GM18870 (cell line): ENCODE measurements around the gene PDAP1.
"Not testable (repeated sequence)": the region's sequence is repeated elsewhere in the genome, so short reads cannot be mapped to it uniquely, and the experiment has no call there.

Source experiments
- ATAC-seq: cut with Tn5 transposase; IDR thresholded peaks from one replicate; pipeline ENCODE4 v1.9.1; 2021; ENCODE audit warnings: moderate library complexity; ENCODE audit not compliant: unreplicated experiment

Gene PDAP1

DNA sequence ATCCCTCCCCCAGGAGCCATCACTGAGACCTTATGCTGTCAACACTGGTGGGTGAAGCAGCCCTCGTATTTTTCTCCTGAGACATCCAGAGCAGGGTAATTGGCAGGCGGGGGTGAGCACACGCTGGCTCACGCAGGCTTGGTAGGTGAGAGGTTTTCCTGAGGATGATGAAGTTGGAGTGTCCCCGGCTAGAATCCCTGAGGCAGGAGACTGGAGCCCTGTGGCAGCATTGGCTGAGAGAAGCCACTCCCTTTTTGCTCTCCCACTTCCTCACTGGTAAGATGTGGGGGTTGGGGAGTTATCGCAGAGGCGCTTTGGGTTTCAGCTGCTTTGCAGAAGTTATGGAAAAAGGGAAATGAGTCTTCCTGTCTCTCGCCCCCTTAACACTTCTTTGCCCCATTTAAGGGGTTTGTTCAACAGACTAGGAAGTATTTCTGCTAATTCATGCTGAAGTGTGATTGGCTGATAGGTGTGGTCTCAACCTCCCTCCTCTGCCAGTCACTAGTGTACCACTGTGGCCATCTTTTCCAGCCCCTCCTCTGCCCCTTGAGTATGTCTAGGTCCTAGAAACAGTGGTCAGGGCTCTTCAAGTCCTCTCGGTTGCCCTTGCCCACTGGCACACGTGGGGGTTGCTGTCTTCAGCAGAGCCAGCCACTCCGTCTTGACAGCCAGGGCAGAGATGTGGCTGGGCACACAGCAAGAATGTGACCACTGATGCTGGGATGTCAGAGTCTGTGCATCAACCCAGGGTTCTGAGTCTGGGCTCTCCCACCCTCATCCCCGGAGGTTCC, 28.2 kb downstream of the PDAP1 start:
- ATAC-seq = peak; percentile 35

DNA sequence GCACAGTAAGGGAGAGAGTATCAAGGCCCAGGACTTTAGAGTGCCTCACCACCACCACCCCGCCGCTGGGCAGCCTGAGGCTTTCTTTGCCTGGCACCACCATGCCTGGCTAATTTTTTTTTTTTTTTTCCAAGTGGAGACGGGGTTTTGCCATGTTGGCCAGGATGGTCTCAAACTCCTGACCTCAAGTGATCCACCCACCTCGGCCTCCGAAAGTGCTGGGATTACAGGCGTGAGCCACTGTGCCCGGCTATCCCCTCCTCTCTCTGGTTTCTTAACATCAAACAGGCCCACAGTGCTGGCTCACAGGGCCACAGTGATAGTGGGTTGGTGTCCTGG, 28.7 kb downstream of the PDAP1 start:
- ATAC-seq = not testable (repeated sequence)

DNA sequence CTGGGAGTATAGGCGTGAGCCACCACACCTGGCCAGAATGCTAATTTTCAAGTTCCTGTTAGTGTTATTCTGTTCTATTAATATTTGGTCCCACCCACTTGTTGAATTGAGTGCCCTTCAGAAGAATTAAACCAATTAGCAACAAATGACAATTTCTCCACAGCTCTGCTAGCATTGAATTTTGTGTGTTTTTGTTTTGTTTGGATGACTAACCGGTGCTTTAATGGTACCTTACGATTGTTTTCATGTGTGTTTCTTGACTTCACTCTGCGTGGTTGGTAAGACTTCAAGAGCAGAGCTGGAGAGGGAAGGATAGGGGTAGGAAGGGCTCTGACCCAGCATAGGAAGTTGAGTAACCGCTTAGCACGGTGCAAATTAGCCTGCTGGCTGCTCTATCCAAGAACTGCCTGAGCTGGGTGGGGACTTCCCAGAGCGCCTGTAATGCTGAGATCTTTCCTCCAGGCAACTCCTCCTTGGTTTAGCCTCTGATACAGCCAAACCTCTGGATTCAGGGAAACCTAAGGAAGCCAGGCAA, 29.3 kb downstream of the PDAP1 start:
- no peak for ATAC-seq

DNA sequence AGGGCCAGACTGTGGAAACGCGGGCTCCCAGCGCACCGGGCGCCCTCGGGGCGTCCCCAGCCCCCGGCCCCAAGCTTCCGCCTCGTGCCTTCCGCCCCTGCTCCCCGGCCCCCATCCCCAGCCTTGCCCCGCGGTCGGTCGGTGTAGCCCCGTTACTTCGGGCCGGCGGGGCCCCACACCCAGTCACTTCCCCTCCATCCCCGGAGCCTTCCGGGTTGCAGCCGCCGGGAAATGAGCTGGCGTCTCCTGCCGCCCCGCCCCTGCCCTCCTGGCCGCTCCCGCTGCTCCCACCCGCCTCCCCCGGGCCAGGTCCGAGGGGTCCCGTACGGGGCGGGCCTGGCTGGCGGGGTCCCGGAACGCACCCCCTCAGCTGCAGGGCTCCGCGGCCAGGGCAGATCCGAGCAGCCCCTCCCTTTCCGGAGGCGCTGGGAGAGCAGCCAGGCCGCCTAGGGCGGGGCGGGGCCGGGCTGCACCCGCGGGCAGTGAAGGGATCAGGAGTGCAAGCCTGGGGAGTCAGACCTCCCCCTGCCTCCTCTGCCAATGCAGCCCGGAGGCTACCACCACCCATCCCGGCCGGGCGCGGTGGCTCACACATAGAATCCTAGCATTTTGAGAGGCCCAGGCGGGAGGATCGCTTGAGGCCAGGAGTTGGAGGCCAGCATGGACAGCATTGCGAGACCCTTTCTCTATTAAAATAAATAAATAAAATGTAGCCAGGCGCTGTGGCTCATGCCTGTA, 33.2 kb downstream of the PDAP1 start:
- no peak for ATAC-seq

DNA sequence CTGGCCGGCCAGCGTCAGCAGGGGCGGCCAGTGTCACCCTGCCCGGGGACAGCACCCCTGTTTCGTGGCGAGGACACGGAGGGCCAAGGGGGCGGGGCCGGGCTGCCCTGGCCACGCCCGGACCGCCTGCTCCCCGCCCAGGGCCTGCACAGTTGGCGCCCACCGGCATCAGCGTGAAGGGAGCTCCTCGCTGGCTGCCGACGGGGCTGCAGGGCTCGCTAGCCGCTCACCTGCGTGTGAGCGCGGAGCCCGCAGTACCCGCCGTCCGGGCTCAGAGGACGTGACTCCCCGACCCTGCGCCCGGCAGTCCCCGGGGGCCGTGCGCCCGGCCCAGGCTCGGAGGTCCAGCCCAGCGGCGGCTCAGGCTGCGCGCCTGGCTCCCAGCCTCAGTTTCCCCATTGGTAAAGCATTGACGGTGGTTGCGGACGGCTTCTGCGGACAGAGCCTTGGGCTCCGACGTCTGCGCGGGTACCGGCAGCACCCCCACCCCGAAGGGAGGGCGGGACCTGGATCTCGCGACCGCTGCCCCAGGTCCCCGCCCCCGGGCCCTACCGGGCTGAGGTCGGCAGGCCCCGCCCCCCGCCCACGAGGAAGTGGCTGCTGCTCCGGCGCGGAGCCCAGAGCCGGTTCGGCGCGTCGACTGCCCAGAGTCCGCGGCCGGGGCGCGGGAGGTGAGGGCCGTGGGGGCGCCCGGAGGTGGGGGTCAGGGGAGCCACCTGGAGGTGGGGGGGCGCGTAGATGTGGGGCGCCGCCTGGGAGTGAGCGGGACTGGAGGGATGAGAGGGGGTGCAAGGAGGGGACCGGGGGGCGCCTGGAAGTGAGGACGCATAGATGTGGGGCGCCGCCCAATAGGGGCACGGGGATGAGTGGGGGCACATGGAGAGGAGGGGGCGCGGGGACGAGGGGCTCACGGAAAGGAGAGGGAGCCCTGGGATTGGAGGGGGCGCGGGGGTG, 34.0 kb downstream of the PDAP1 start, which contains the start of gene ARPC1B:
TSS of gene ARPC1B (plus strand) at position 620 of the 954 bp plus-strand sequence. CDS start 10,985 bp downstream, outside the sequence.
- peak; percentile 35 for ATAC-seq

DNA sequence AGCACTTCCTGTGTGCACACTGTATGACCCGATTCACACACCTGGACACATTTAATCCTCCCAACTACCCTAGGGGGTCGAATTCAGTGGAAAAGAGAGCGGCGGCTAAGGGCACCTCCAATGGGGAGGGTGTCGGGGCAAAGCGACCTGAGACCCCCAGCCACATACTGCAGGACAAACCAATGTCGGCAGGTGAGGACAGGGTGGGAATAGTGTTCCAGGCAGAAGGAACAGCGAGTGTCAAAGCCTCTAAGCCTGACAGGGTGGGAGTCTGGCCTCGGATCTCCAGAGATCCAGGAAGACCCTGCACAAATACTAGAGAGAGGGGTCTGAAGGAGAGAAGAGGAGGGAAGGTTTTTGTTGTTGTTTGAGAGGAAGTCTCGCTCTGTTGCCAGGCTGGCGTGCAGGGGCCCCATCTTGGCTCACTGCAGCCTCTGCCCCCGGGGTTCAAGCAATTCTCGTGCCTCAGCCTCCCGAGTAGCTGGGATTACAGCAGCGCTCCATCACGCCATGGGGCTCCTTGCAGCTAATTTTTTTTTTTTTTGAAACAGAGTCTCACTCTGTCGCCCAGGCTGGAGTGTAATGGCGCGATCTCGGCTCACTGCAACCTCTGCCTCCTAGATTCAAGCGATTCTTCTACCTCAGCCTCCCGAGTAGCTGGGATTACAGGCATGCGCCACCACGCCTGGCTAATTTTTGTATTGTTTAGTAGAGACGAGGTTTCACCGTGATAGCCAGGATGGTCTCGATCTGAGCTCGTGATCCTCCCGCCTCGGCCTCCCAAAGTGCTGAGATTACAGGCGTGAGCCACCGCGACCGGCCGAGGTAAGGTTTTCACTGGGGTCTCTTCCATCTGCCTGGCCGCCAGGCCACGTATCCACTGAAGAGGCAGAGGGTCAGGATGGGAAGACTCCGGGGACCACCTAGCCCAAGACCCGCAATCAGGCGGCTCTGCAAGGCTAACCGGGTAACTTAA, 35.0 kb downstream of the PDAP1 start:
- no peak for ATAC-seq

DNA sequence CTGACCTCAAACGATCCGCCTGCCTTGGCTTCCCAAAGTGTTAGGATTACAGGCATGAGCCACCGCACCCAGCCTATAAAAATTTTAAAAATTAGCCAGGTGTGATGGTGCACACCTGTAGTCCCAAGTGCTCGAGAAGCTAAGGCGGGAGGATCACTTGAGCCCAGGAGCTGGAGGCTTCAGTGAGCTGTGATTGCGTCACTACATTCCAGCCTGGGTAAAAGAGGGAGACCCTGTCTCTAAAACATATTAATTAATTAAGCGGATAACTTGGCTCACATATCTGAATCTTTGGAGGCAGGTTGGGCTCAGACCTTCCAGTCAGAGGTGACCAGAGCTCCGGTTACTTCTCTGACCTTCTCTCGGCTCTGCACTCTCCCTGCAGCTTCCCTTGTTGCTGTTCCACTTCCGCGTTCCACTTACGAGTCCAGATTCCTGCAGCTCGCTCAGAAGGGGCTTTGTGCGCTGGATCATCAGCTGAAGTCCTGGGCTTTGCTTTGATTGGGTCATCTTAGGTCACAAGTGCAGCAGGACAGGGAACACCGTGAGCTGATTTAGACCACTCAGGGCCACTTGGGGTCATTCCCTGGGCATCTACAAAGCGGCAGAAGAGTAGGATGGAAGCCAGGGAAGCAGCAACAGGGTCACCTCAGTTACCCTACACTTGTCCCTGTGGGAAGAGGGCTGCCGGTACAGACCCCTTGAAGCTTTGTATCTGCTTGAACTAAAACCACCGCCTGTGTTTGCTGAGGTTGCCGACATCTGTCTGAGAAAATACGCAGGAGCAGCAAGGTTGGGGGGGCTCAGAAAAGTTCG, 35.9 kb downstream of the PDAP1 start:
- ATAC-seq = no peak

DNA sequence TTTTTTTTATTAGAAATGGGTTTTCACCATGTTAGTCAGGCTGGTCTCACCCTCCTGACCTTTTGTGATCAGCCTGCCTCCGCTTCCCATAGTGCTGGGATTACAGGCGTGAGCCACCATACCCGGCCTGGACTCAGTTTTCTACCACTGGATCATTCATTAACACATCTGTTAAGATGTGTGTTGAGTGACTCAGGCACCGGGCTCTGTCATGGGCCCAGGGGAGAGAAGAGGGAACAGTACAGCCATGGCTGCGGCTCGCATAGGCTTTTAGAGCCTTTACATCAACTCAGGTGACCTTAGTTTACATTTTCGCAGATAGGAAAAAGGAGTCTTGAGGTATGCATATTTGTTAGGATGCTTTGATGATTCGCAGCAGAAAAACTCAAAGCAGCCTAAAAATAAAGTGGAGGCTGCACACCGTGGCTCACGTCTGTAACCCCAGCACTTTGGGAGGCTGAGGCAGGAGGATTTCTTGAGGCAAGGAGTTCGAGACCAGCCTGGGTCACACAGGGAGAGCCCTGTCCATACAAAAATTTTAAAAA, 36.9 kb downstream of the PDAP1 start:
- ATAC-seq = no peak

DNA sequence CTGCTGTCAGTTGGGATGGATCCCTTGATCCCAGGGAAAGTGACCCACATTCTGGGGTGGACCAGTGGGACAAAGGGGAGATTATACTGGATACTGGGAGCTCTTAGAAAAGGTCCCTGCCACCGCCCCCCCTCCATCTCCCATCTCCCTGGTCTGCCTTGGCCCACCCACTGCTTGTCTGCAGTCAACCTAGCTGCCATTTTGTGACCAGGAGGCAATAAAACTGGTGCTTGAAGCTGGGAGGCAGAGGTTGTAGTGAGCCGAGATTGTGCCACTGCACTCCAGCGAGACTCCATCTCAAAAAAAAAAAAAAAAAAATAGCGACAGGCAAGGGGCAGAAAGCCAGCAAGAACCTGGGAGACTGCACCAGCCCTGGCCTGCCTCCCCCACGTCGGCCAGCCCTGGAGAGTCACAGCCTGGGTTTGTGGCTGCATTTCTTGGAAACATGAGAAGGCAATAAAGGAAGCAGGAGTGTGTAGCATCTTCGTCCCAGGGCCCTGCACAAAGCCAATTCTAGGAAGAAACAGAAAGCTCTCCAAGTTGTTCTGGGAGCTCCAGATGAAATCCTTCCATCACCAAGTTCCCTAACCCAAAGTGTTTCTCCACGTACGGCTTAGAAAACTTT, 38.5 kb downstream of the PDAP1 start:
- ATAC-seq = no peak

DNA sequence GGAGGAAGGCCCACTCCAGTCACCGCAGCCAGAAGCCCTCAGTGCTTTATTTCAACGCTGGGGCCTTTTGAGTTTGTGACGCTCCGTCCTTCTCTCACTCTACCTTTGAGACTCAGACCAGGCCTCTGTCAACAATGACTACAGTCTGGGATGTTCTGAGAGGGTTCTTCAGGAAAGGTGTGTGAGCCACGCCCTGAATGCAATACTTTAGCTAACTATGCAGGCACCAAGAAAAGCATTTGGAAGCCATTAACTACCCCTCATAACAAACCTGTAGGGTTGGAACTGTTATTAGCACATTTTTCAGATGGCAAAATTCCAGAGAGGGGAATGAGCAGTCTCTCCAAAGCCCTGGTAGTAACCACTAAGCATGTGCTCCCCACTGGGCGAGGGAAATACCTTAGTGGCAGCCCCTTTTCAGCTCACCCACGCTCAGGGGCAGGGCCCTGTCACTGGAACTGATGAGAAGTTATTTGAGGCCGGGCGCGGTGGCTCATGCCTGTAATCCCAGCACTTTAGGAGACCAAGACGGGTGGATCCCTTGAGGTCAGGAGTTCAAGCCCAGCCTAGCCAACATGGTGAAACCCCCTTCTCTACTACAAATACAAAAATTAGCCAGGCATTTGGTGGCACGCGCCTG, 39.5 kb downstream of the PDAP1 start:
- ATAC-seq = no peak

DNA sequence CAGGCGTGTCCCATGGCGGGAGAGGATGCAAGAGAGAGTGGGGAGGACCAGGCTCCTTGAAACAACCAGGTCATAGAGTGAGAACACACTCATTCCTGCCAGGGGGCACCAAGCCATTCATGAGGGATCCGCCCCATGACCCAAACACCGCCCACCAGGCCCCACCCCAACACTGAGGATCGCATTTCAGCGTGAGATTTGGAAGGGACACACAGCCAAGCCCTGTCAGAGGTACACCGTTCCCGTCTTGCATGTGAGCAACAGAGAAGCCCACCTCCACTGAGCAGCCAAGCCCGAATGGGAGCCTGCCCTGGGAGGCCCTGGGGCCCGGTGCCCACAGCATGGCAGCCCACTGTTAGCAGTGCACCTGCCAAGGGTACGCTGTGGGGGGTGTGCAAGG, 41.8 kb downstream of the PDAP1 start:
- no peak for ATAC-seq

DNA sequence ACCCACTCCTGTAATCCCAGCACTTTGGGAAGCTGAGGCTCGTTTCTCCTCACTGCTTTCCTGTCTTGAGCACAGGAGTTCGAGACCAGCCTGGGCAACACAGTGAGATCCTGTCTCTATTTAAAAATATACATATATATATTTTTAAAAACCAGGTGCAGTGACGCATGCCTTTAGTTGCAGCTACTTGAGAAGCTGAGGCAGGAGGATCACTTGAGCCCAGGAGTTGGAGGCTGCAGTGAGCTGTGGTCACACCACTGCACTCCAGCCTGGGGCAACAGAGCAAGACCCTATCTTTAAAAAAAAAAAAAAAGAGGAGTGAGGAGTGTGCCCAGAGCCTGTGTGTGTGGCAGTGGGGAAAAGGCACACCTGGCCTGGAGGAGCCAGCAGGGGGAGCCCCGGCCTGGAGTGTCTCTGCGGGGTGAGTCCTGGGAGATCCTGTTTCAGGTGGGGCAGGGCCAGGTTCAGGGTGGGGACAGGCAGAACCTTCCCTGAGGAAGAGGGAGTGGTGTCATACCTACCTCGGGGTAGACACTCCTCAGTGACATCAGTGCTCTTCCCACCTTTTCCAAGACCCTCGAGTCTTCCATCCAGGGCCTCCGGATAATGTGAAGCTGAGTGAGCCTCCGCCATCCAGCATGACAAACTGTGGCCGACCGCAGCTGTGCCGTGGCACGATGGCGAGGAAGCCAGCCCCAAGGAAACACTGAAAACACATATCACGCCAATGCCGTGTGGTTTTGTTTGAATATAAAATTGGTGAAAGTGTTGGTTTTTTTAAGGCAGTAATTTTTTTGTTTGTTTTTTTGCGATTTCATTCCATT, 42.9 kb downstream of the PDAP1 start:
- no peak for ATAC-seq

DNA sequence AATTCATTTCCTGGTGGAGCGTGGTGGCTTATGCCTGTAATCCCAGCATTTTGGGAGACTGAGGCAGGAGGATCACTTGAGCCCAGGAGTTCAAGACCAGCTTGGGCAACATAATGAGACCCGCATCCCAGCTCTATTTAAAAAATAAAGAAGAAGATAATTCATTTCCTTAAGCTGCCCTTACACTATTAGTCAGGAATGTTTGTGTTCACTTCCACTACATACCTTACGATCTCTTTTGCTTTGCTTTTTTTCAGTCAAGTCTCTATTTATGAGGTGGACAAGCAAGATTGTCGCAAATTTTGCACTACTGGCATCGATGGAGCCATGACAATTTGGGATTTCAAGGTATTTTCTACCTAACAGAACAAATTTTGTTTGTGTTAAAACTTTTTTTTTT, 45.1 kb downstream of the PDAP1 start:
- no peak for ATAC-seq

DNA sequence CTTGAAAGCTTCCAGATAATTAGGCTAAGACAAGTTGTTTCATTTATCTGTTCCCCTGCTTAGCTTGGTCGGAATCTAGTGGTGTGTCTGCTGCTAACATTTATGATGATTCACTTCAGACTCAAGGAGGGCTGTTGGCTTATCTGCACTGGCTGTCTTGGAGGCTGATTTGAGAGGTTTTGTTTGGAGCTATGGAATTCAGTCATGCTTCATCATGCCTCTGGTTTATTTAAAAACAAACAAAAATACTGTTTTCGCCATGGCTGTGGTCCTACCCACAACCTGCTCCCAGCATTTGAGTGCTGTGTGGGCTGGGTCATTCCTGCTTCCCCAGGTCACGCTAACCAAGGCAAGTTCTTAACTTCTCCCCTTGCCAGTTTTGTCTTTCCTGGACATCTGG, 45.6 kb downstream of the PDAP1 start:
- no peak for ATAC-seq

DNA sequence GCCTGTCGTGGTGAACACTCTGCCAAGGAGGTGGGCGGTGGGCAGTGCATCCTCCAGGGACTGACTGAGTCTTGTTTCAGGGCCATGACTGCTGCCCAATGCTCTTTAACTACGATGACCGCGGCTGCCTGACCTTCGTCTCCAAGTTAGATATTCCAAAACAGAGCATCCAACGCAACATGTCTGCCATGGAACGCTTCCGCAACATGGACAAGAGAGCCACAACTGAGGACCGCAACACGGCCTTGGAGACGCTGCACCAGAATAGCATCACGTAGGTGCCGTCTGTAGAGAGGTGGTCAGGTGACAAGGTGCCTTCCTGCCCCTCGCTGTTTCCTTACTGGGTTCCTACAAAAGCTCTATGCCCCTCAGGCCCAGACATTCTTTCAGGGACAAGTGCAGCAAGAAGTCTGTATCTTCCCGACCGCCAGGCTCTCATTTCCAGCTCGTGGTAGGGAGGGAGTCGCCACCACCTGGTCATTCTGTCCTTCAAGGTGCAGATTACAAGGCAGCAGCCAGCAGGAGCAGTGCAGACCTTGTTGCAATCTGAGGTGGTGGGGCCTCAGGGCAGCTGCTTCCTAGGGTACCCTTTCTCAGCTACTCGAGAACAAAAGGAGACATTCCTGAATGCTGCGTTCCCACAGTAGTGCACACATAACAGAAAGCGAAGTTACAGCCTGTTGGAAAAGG, 48.8 kb downstream of the PDAP1 start:
- ATAC-seq = no peak

DNA sequence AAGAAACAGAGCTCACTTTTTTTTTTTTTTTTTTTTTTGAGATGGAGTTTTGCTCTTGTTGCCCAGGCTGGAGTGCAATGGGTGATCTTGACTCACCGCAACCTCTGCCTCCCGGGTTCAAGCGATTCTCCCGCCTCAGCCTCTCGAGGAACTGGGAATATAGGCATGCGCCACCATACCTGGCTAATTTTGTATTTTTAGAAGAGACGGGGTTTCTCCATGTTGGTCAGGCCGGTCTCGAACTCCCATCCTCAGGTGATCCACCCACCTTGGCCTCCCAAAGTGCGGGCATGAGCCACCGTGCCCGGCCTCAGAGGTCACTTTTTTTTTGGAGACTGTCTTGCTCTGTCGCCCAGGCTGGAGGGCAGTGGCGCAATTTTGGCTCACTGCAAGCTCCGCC, 49.9 kb downstream of the PDAP1 start:
- not testable (repeated sequence) for ATAC-seq
